HEK293 (cell line): Measurements from ENCODE around the gene CD300LF.

Experiments used
- ZNF174 ChIP-seq: fragments of 450-650 bp; formaldehyde crosslinking; IDR thresholded peaks from 2 replicates; pipeline ENCODE4 v1.5.0; 2017; ENCODE audit warnings: missing biosample characterization, mild to moderate bottlenecking, missing genetic modification characterization
- ZNF221 ChIP-seq: fragments of 450-650 bp; formaldehyde crosslinking; IDR thresholded peaks from 2 replicates; pipeline ENCODE4 v1.5.1; 2017; ENCODE audit warnings: missing biosample characterization, missing genetic modification characterization, borderline replicate concordance
- ZNF24 ChIP-seq: fragments of 450-650 bp; formaldehyde crosslinking; IDR thresholded peaks from 2 replicates; pipeline ENCODE4 v1.5.1; 2016; ENCODE audit warnings: missing biosample characterization, missing genetic modification characterization
- ZNF37A ChIP-seq: fragments of 450-650 bp; IDR thresholded peaks from 2 replicates; pipeline ENCODE4 v1.5.1; 2018; ENCODE audit warnings: missing biosample characterization, missing genetic modification characterization
- ZNF776 ChIP-seq: fragments of 450-650 bp; formaldehyde crosslinking; IDR thresholded peaks from 2 replicates; pipeline ENCODE4 v1.5.0; 2017; ENCODE audit warnings: missing biosample characterization, missing genetic modification characterization, borderline replicate concordance
- ZXDB ChIP-seq: fragments of 450-650 bp; formaldehyde crosslinking; IDR thresholded peaks from 2 replicates; pipeline ENCODE4 v1.5.1; 2016; ENCODE audit warnings: missing biosample characterization, missing genetic modification characterization
- TF ChIP-seq, protein P1 (sequence below): fragments of 450-650 bp; formaldehyde crosslinking; IDR thresholded peaks from 2 replicates; pipeline ENCODE4 v1.5.1; 2016; ENCODE audit warnings: missing biosample characterization, missing genetic modification characterization
- TF ChIP-seq, protein P2 (sequence below): fragments of 450-650 bp; formaldehyde crosslinking; IDR thresholded peaks from 2 replicates; pipeline ENCODE4 v1.5.1; 2016; ENCODE audit warnings: missing biosample characterization, missing genetic modification characterization

DNA sequence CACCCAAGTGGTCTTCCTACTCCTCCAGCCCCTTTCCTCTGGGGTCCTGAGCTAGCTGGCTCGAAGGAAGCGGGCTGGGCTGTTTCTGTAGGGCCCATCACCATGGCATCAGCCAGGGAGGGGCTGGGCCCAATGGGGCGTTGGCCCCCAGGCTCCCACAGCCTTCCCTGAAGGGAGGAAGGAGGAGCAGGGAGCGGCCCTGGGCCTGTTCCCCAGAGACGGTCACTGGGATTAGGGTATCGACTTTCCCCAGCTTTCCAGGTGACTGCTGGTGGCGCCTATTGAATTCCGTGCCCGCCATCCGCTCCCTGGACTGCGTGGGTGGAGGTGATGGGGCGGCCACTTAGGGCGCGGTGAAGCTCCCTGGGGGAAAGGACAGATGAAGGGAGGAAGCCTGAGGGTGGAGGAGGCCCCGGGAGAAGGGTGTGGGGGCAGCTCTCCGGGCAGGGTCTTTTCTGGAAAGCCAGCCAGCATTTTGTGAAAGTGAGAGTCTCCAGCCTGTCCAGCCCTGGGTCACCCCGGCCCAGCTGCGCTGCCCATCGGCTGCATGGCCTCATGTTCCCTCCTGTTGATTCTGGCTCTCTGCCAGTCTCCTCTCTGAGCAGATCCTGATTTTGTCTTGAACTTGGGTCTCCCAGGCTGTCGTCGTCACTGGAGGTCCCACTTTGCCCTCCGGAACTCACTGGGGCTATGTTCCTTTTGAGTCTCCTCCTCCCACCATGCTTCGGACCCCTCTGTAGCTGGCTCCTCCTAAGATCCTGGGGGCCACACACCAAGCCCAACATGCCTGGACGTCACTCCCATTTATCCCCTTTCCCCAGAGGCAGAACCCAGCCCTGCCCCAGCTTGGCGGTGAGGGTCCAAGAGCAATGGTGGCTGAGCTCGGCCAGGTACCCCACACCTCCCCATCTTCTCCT lies 45.5 kb upstream of the CD300LF start:
- TF ChIP-seq ZNF174 (tag by site-specific recombination) (no peak), ZXDB (no peak), ZNF776 (tag by site-specific recombination) (no peak), ZNF221 (no peak), ZNF37A (tag by site-specific recombination) (no peak), ZNF24 (tag by site-specific recombination) (no peak)
- TF ChIP-seq, protein P1, sequence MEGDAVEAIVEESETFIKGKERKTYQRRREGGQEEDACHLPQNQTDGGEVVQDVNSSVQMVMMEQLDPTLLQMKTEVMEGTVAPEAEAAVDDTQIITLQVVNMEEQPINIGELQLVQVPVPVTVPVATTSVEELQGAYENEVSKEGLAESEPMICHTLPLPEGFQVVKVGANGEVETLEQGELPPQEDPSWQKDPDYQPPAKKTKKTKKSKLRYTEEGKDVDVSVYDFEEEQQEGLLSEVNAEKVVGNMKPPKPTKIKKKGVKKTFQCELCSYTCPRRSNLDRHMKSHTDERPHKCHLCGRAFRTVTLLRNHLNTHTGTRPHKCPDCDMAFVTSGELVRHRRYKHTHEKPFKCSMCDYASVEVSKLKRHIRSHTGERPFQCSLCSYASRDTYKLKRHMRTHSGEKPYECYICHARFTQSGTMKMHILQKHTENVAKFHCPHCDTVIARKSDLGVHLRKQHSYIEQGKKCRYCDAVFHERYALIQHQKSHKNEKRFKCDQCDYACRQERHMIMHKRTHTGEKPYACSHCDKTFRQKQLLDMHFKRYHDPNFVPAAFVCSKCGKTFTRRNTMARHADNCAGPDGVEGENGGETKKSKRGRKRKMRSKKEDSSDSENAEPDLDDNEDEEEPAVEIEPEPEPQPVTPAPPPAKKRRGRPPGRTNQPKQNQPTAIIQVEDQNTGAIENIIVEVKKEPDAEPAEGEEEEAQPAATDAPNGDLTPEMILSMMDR (tag by site-specific recombination) = no peak
- TF ChIP-seq, protein P2, sequence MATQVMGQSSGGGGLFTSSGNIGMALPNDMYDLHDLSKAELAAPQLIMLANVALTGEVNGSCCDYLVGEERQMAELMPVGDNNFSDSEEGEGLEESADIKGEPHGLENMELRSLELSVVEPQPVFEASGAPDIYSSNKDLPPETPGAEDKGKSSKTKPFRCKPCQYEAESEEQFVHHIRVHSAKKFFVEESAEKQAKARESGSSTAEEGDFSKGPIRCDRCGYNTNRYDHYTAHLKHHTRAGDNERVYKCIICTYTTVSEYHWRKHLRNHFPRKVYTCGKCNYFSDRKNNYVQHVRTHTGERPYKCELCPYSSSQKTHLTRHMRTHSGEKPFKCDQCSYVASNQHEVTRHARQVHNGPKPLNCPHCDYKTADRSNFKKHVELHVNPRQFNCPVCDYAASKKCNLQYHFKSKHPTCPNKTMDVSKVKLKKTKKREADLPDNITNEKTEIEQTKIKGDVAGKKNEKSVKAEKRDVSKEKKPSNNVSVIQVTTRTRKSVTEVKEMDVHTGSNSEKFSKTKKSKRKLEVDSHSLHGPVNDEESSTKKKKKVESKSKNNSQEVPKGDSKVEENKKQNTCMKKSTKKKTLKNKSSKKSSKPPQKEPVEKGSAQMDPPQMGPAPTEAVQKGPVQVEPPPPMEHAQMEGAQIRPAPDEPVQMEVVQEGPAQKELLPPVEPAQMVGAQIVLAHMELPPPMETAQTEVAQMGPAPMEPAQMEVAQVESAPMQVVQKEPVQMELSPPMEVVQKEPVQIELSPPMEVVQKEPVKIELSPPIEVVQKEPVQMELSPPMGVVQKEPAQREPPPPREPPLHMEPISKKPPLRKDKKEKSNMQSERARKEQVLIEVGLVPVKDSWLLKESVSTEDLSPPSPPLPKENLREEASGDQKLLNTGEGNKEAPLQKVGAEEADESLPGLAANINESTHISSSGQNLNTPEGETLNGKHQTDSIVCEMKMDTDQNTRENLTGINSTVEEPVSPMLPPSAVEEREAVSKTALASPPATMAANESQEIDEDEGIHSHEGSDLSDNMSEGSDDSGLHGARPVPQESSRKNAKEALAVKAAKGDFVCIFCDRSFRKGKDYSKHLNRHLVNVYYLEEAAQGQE (tag by site-specific recombination) = no peak
